ENCODE results near the gene POLG2. TPM values are rescaled to one million over a fixed set of nuclear protein-coding genes. Genes with fewer than 3 reads are reported as not detected.

Gene POLG2
- total and polyA plus RNA-seq, 4 donors, result 3.0 to 8.0 (median 6.6) TPM

DNA sequence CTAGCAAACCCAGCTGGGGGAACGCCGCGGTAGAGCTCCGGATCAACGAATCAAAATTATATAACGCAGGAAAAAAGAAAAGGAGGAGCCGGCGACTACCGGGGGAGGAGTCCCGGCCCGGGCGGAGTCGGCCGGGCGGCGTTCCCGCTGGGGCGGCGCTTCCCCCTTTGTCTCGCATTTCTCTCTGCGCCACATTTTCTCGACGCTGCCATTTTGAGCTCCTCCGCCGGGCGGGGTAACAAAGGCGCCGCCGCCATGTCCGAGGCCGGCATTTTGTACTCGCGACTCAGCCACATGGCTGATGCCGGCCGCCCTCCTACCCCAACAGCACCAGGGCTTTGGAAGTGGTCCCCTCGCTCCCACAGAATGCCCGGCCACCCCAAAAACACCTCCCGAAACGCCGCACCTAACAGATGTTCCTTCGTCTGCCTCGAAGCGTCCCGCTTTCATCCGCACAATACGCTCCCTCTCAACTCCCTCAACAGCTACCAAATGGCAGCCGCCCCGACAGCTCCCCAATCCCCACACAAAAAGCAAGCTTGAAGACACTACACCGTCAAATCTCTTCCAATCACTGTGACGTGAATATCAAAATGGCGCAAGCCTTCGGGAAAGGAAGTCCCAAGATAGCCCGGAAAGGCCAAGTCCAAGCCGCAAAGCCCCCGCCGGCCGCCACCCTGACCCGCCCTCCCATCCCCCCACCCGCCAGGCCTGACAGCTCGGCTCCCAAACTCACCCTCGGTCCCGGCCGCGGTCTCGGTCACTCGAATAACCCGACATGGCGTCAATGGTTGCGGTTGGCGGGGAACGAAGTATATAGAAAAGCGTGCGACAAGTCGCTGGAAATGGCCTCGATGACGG is 8.7 kb upstream of the POLG2 start:
- under 1% methylated on average over 76 of the region's 76 CpGs for WGBS
- peak overlapping the region; percentile 99 for H3K9ac ChIP-seq (ENCODE audit: low read depth in 1 of 2, low read length in 2 of 2)
- H3K36me3 ChIP-seq (ENCODE audit: control insufficient read depth in 4 of 4, insufficient read depth in 3 of 4, low read depth in 1 of 4, low read length in 3 of 4), result peaks cover 4 to 53% (median 39%) of the 10 kb centered on the region in 4 donors
- peak overlapping the region; percentile 64 to 99 (median 99) for H3K4me3 ChIP-seq (ENCODE audit: low read depth in 1 of 3, low read length in 3 of 3)
- H3K9me3 ChIP-seq (ENCODE audit: control insufficient read depth in 4 of 4, low read length in 3 of 4), result no peaks in the 10 kb centered on the region
- peak overlapping the region; percentile 98 to 100 for H3K27ac ChIP-seq (ENCODE audit: low read depth in 1 of 2, low read length in 2 of 2)
- TF ChIP-seq NR2F2 (IDR thresholded peaks at IDR 0.05) (no peak), TAF1 (conservative IDR thresholded peaks at IDR 0.05) (peak; percentile 90), FOXA1 (IDR thresholded peaks at IDR 0.05) (no peak), HNF4G (IDR thresholded peaks at IDR 0.05) (no peak), FOXA2 (IDR thresholded peaks at IDR 0.05) (no peak), CTCF (IDR thresholded peaks at IDR 0.05; ENCODE audit: low read depth, low read length, missing input control) (no peak), SP1 (IDR thresholded peaks at IDR 0.05) (no peak), ATF3 (IDR thresholded peaks at IDR 0.05) (no peak), EGR1 (IDR thresholded peaks at IDR 0.05; ENCODE audit: low read depth in 2 of 2) (no peak), ZBTB33 (IDR thresholded peaks at IDR 0.05) (no peak), HNF4A (conservative IDR thresholded peaks at IDR 0.05) (no peak), GABPA (IDR thresholded peaks at IDR 0.05 in 1 of 2, conservative IDR thresholded peaks at IDR 0.05 in 1 of 2) (peak in 1 of 2 donors; percentile 61), RXRA (IDR thresholded peaks at IDR 0.05) (no peak), RAD21 (IDR thresholded peaks at IDR 0.05) (no peak), JUND (IDR thresholded peaks at IDR 0.05) (no peak), YY1 (IDR thresholded peaks at IDR 0.05) (peak; percentile 99)
- TF ChIP-seq, protein P1, sequence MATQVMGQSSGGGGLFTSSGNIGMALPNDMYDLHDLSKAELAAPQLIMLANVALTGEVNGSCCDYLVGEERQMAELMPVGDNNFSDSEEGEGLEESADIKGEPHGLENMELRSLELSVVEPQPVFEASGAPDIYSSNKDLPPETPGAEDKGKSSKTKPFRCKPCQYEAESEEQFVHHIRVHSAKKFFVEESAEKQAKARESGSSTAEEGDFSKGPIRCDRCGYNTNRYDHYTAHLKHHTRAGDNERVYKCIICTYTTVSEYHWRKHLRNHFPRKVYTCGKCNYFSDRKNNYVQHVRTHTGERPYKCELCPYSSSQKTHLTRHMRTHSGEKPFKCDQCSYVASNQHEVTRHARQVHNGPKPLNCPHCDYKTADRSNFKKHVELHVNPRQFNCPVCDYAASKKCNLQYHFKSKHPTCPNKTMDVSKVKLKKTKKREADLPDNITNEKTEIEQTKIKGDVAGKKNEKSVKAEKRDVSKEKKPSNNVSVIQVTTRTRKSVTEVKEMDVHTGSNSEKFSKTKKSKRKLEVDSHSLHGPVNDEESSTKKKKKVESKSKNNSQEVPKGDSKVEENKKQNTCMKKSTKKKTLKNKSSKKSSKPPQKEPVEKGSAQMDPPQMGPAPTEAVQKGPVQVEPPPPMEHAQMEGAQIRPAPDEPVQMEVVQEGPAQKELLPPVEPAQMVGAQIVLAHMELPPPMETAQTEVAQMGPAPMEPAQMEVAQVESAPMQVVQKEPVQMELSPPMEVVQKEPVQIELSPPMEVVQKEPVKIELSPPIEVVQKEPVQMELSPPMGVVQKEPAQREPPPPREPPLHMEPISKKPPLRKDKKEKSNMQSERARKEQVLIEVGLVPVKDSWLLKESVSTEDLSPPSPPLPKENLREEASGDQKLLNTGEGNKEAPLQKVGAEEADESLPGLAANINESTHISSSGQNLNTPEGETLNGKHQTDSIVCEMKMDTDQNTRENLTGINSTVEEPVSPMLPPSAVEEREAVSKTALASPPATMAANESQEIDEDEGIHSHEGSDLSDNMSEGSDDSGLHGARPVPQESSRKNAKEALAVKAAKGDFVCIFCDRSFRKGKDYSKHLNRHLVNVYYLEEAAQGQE (IDR thresholded peaks at IDR 0.05), result peak; percentile 87
- TF ChIP-seq, protein P2, sequence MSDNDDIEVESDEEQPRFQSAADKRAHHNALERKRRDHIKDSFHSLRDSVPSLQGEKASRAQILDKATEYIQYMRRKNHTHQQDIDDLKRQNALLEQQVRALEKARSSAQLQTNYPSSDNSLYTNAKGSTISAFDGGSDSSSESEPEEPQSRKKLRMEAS (IDR thresholded peaks at IDR 0.05), result no peak
- peaks cover 5 to 47% (median 30%) of the 10 kb centered on the region in 4 donors for H3K4me1 ChIP-seq (ENCODE audit: control insufficient read depth in 4 of 4, insufficient read depth in 4 of 4, low read length in 3 of 4)
- DNase-seq (ENCODE audit: low spot score), result peak; percentile 85
- H3K27me3 ChIP-seq (ENCODE audit: control insufficient read depth in 4 of 4, insufficient read depth in 4 of 4, low read length in 3 of 4), result no peaks in the 10 kb centered on the region

Measured in liver (tissue), 9 donors.